GM12875 (cell line): ENCODE measurements around the gene KCNT1.

ENCODE experiments used
- H3K4me3 ChIP-seq: one replicate; pipeline ENCODE4 v1.5.1; 2011; ENCODE audit warnings: low read depth, low read length, control low read depth
- CTCF ChIP-seq: IDR thresholded peaks from 2 replicates; pipeline ENCODE4 v1.5.1; 2011; ENCODE audit warnings: low read depth, mild to moderate bottlenecking, control low read depth, inconsistent platforms, low read length, moderate library complexity, borderline replicate concordance; ENCODE audit not compliant: insufficient read depth

The KCNT1 gene

DNA sequence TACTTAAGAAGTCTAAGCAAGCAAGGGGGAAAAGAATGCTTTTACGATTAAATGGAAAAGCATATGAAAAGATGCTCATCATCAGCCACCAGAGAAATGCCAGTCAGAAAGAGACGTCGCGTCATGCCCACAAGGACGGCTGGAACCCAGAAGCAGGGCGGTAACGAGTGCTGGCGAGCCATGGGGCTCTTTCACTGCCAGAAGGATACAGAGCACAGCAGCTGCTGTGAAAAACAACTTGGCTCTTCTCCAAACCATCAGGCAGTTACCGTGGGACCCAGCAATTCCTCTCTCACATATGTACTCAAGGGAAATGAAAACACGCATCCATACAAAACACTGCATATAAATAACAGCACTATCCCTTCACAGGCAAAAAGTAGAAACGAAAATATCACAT is 109.8 kb downstream of the KCNT1 start:
- no peak overlapping the region for H3K4me3 ChIP-seq
- no peak for TF ChIP-seq CTCF

DNA sequence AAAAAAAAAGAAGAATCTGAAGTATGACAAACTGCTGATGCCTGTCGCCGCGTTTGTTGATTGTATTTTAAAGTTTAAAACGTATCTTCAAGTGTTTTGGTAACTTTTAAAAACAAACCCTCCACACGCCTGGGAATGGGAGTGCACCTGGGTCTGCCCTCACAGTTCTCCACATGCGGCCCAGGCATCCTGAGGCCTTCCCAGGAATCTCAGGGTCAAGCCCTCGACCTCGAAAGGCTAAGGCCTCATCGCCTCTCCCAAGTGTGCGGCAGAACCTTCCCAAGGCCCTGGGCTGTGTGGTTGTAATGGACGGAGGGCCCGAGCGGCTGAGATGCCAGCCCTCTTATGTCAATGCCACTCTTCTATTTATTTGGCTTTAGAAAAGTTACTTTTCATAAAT is 111.0 kb downstream of the KCNT1 start:
- H3K4me3 ChIP-seq, result no peak overlapping the region
- TF ChIP-seq CTCF, result no peak

DNA sequence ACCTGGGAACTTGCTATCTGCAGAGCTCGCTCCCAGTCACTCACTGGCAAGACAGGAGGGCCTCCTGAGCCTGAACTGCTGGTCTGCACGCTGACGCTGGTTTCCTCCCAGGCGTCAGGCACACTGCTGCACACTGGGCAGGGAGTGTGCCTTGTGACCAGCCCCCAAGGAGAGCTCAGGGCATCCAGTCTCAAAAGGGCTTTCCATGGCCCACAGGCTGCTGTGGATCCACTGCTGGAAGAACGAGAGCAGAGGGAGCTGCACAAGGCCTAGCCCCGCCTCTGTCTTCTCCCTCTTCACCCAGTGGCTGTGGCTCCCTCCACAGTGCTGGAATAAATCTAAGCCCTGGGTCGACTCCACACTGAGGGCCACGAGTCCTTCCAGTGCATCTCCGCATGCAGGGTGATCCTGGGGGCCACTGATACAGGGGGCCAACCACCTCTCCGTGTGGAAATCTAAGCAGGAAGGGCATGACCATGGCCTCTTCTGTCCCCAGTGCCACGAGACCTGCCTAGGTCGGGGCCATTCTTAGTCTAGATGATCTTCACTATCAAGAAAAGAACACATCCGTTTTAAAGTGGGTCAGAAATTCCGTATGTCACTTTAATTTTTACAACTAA is 111.8 kb downstream of the KCNT1 start:
- no peak overlapping the region for H3K4me3 ChIP-seq
- TF ChIP-seq CTCF, result no peak

DNA sequence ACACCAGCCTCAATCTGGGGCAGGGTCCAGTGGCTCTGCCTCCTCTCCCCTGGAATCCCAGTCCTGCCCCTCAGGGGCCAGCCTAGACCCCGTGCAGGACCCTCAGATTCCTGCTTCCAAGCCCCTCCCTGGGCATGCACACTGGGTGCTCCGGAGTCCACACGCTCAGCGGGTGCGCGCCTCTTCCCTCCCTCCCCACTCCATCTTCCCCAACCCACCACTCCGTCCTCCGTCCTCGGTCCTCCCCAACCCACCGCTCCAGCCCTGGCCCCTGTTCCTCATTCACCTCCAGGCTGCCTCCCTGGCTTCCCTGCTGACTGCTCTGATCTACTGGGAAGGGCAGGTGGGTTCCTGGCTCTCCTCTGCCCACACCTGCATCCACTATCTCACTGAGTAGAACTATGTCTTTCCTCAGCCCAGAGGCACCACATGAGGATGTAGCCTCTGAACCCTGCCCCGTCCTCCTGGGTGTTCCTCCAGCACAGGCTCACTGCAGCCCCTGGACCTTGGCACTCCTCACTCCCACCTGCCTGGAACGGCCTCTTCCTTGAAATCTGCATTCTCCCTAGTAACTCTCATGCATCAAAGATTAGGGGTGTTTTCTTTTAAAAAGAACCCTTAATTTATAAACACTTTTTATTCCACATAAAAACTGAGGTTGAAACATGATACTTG is 112.6 kb downstream of the KCNT1 start:
- TF ChIP-seq CTCF, result no peak

GRCh38 chr9:135815413-135815812 is 113.4 kb downstream of the KCNT1 start:
- H3K4me3 ChIP-seq, result no peak overlapping the region
- no peak for TF ChIP-seq CTCF

More for the DNA sequence above, 112.6 kb downstream of the KCNT1 start:
- no peak overlapping the region for H3K4me3 ChIP-seq

DNA sequence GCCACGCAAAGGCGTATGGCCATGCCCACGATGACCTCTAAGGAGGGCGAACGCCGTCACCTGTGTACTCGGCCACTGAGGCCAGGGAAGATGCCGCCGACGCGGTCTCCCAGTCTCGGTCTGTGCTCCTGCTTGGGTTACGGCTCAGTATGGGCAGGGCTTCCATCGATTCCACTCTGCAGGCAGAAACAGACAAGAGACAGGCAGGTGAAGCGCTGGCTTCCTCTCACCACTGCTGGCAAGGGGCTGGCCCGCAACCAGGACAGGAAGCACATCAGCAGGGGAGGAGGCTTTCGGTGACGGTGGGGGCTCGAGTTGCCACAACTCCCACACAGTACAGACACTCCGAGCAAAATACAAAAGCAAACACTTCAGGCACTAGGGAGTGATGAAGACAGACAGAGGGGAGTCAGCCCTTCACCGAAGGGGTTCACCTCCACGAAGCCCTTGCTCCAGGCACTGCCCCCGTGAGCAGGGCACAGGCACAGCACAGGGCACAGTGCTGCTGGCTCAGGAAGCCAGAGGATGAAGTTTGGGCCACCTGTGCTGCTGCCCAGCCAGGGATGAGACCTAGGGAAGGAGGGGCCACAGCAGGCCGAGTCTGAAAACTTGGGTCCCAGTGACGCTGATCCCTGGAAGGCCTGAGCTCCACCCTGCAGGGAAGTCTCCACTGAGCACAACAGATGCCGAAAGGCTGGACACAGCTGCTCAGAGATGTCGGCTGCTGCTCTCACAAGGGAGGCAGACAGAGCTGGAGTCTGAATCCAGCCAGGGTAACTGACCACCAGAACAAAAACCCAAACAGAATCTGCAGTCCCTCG is 114.1 kb downstream of the KCNT1 start:
- H3K4me3 ChIP-seq, result no peak overlapping the region
- no peak for TF ChIP-seq CTCF
